Measurements from ENCODE around the gene GABBR2. TPM values are rescaled to one million over a fixed set of nuclear protein-coding genes. Genes with fewer than 3 reads are reported as not detected.

Gene GABBR2
- total RNA-seq, 1 donor from 2014 or later = 0.24 TPM

GRCh38 chr9:98530275-98530674 lies 178.5 kb downstream of the GABBR2 start:
- intact Hi-C loops (cut with DNase I) = no loop called here
- H3K36me3 ChIP-seq = no peaks in the 10 kb centered on the region
- no peak for TF ChIP-seq CTCF (IDR thresholded peaks at IDR 0.05)
- H3K27ac ChIP-seq = no peak overlapping the region
- H3K9me3 ChIP-seq = no peaks in the 10 kb centered on the region
- H3K4me3 ChIP-seq = no peak overlapping the region
- ATAC-seq (no peak), DNase-seq (no peak)
- H3K27me3 ChIP-seq (ENCODE audit: low read depth) = no peaks in the 10 kb centered on the region
- H3K4me1 ChIP-seq = no peaks in the 10 kb centered on the region

GRCh38 chr9:98529841-98530240 lies 178.9 kb downstream of the GABBR2 start:
- Histone ChIP-seq H3K27me3 (ENCODE audit: low read depth) (no peaks in the 10 kb centered on the region), H3K36me3 (no peaks in the 10 kb centered on the region), H3K4me1 (no peaks in the 10 kb centered on the region), H3K4me3 (no peak overlapping the region), H3K27ac (no peak overlapping the region), H3K9me3 (no peaks in the 10 kb centered on the region)
- no peak for ATAC-seq
- intact Hi-C loops (cut with DNase I) = no loop called here
- no peak for TF ChIP-seq CTCF (IDR thresholded peaks at IDR 0.05)
- no peak for DNase-seq

- Histone ChIP-seq H3K9me3 (no peaks in the 10 kb centered on the region), H3K27me3 (ENCODE audit: low read depth) (peaks cover 3% of the 10 kb centered on the region), H3K27ac (no peak overlapping the region), H3K4me3 (no peak overlapping the region), H3K36me3 (no peaks in the 10 kb centered on the region), H3K4me1 (no peaks in the 10 kb centered on the region)
- intact Hi-C loops (cut with DNase I) = no loop called here
- TF ChIP-seq CTCF (IDR thresholded peaks at IDR 0.05) = no peak
- no peak for ATAC-seq
- no peak for DNase-seq
Measured at GRCh38 chr9:98523231-98523901, 185.4 kb downstream of the GABBR2 start.

- ATAC-seq = no peak
- H3K27ac ChIP-seq = no peak overlapping the region
- H3K36me3 ChIP-seq = no peaks in the 10 kb centered on the region
- DNase-seq = no peak
- peaks cover 3% of the 10 kb centered on the region for H3K27me3 ChIP-seq (ENCODE audit: low read depth)
- no peaks in the 10 kb centered on the region for H3K9me3 ChIP-seq
- TF ChIP-seq CTCF (IDR thresholded peaks at IDR 0.05) = no peak
- H3K4me1 ChIP-seq = no peaks in the 10 kb centered on the region
- intact Hi-C loops (cut with DNase I) = no loop called here
- no peak overlapping the region for H3K4me3 ChIP-seq
Measured at GRCh38 chr9:98522487-98522886, 186.2 kb downstream of the GABBR2 start.

- Histone ChIP-seq H3K27me3 (ENCODE audit: low read depth) (peaks cover 3% of the 10 kb centered on the region), H3K4me1 (no peaks in the 10 kb centered on the region), H3K36me3 (no peaks in the 10 kb centered on the region), H3K9me3 (no peaks in the 10 kb centered on the region), H3K4me3 (no peak overlapping the region), H3K27ac (no peak overlapping the region)
- TF ChIP-seq CTCF (IDR thresholded peaks at IDR 0.05) = no peak
- DNase-seq = no peak
- no peak for ATAC-seq
- intact Hi-C loops (cut with DNase I) = no loop called here
Measured at GRCh38 chr9:98521141-98521540, 187.6 kb downstream of the GABBR2 start.

All from lower lobe of right lung (tissue), 2 donors.